HG02852 (cell line): ENCODE measurements around the gene SOD2.
"Not testable (repeated sequence)": the region's sequence is repeated elsewhere in the genome, so short reads cannot be mapped to it uniquely, and the experiment has no call there.

Experiments
- ATAC-seq: cut with Tn5 transposase; IDR thresholded peaks from one replicate; pipeline ENCODE4 v1.9.1; 2021; ENCODE audit warnings: mild to moderate bottlenecking, moderate library complexity; ENCODE audit not compliant: unreplicated experiment

SOD2 gene

DNA sequence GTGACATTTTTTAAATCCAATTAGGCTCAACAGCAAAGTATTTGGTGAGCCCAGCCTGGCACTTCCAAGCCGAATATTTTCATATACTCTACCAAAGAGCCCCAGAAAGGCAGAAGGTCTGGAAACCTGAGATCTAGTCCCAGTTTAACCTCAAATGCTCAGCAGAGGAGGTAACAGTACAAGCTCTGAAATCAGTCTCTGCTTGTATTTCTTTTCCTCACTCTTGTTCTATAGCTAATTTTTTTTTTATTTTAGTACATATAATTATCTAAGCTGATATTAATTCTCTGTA is 9.1 kb downstream of the SOD2 start:
- ATAC-seq: no peak

DNA sequence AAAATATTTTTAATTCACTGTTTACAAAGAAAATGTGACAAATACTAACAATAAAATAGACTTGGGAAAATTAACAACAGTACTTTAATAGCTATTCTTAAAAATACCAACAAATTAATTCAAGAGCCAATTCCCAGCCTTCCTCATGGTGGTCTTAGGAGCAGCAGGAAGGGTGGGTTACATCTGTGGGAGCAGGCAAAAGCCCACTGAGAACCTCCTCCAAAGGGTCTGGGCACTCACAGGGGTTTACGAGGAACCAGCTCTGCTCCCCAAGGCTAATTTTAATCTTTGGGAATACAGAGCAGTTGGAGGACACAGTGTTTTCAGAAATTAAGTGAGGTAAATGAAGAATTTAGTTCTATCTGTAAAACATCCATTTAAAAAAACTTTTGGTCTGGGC is 10.2 kb downstream of the SOD2 start:
- ATAC-seq: no peak

DNA sequence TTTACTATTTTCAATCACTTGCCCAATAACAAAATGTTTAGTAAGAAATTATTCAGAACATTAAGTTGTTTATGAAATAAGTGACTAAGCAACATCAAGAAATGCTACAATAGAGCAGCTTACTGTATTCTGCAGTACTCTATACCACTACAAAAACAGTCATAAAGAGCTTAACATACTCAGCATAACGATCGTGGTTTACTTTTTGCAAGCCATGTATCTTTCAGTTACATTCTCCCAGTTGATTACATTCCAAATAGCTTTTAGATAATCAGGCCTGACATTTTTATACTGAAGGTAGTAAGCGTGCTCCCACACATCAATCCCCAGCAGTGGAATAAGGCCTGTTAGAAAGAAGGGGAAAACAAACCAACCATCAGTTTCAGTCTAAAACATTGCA is 10.7 kb downstream of the SOD2 start:
- ATAC-seq: no peak

DNA sequence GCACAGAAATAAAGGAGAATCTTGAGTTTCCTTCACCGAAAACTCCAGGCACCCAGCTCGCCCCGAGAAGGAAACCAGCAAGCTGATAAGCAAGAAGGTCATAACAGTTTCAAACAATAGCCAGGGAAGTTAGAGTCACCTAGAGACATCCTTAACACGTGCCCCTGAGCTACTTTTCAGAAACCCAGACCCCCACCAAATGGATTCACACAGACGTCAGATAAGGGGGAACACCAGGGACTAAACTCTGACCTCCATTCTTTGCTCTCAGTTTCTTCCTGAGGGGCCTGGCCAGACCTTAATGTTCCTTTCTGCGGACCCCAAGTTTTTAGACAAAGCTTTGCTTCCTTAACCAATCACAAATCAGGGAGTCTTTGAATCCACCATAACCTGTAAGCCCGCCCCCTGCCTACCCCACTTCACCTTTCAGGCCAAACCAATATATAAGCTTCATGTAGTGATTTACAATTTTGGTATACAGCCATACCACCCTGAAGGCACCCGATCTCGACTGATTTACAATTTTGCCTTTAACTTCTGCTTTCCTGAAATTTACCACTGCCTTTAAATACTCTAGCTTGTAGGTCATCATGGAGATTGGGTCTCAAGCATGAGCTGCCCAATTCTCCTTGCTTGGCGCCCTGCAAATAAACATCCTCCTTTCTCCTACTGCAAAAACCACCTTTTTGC is 11.7 kb downstream of the SOD2 start:
- ATAC-seq: no peak

DNA sequence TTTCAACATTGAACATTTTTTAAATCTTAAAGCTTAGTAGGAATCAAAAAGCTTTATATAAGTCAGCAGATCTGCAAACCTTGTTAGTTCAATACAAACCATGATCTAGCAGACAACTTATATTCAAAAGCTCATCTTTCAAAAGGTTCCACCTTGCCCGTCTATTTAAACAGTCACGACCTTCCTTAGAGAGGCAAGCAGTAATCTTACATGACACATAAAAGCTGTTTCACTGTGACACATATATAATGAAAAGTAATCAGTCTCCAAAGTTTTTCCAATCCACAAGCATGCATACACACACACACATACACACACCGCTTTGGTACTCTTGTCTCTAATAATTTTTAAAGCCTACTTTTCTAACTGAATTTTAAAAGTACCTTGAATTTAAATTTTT is 12.9 kb downstream of the SOD2 start:
- ATAC-seq: no peak

DNA sequence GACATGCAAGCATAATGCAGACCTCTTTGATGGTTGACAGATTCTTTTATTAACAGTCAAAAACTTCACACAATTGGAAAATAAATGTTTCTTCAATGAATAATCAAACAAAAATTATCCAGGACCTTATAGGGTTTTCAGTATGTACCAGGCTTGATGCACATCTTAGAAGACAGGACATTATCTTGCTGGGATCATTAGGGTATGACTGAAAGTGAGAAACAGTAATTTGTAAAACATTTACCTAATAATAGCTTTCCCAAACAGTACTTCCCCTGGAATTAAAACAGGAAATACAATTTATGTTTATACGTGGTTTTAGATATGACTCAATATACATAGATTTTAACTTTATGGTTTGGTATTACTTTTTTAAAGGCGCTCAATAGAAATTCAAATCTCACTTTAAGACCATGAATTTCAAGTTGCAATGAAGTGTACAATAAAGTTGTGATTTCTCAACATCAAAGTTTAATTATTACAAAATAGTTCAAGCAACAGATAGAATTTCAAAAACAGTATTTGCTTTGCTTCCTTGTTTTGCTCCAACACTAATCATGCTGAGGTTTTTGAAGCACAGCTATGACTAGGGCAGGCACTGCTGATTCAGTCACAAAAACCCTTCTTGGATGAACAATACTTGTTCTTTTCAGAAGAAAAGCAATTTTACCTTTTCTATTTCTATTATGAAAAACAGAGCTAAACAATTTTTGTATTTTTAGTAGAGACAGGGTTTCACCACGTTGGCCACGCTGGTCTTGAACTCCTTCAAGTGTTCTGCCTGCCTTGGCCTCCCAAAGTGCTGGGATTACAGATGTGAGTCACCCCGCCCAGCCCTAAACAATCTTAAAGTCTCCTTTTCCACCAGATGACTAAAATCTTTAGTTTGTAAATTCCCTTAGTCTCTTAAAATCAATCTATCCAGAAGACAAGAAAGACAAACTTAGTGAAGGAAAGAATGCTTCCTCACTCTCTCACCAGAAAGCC is 13.7 kb downstream of the SOD2 start:
- ATAC-seq: peak; percentile 56

DNA sequence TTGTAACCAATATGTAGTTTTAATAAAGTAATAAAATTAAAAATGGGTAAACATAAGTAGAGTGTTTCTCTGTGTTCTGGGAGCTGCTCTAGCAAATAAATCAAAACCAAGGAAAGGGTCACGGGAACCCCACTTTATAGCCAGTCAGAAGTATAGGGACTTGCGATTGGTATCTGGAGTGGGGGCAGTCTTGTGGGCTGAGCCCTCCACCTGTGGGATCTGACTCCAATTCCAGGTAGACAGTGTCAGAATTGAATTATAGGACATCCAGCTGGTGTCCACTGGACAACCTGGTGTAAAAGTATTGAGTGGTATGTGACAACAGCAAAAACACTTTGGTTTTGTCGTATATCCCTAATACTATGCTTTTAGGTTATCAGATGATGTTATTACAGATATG is 14.5 kb downstream of the SOD2 start:
- no peak for ATAC-seq

DNA sequence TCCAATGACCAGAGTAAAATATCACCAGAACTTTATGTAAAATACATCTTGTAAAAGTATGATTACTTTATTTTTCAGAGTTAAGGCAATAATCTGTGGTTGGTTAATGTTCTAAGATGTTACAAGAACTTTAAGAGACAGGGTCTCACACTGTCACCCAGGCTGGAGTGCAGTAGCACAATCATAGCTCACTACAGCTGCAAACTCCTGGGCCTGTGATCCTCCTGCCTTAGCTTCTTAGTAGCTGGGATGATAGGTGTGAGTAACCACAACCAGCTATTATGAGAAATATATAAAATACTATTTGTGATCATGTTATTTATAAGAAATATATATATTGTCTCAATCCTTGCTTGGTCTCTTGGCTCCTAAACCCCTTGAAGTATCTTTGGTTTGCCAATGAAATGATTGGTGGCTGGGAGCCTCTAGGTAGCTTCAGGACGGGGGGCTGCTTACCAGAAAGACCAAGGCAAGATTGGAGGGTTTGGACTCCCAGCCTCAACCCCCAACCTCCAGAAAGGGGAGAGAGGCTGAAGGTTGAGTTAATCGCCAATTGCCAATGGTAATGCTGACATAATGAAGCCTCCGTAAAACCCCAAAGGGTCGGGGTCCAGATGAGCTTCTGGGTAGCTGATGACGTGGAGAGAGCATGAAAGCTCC is 15.4 kb downstream of the SOD2 start:
- ATAC-seq: no peak

DNA sequence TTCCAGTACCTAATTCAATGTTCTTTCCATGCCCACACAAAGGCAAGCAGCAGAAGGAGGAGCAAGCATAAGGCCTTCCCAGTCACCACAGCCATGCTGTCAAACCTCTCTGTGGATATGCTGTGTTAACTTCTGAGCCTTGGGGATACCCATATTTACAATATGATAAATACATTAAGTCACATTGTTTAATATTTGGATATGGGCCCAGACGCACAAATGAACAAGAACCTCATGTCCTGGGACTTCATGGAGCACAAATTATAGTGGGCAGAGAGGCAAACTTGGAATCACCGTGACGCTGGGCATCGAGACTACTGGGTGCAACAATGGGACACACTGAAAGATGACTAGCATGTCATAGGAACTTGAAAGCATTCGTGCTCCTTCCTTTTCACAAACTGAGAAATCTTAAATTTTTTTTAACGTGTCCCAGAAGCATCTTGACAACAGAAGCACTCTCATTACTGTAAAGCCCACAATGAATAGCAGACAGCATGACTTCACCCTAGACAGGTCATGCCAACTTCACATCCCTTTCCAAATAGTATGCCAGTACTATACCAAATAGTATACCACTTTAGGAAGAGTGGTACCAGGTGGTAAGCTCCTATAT is 16.0 kb downstream of the SOD2 start:
- no peak for ATAC-seq

DNA sequence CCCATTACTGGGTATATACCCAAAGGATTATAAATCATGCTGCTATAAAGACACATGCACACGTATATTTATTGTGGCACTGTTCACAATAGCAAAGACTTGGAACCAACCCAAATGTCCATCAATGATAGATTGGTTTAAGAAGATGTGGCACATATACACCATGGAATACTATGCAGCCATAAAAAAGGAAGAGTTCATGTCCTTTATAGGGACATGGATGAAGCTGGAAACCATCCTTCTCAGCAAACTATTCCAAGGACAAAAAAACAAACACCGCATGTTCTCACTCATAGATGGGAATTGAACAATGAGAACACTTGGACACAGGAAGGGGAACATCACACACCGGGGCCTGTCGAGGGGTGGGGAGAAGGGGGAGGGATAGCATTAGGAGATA is 16.8 kb downstream of the SOD2 start:
- ATAC-seq: not testable (repeated sequence)

DNA sequence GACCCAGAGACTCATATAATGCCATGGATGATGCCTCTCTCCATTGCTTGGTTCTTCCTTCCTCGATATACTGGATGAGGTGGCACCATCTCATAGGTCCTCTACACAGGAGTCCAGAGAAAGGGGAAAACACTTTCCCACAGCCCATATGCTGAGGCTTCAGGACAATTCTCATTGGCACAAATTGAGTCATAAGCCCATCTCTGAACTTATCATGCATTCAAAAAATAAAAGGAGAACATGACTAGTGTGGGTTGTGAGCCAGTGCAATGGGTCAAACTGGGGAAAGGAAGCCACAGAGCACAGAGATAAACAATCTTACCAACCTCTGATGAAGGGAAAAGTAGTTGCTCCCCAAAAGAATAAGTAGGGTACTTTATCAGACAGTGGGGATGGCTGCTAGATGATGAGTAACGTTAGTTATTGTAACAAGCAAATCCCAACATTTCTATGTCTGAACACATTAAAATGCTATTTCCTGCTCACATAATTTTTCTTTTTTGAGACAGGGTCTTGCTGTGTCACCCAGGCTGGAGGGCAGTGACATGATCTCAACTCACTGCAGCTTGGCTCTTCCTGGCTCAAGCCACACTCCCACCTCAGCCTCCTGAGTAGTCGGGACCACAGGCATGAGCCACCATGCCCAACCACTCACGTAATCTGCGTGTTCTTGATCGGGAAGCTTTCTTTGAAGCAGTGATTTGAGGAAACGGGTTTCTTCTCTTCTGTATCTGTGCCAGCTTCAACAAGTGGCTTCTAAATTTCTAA is 27.0 kb downstream of the SOD2 start:
- ATAC-seq: no peak

DNA sequence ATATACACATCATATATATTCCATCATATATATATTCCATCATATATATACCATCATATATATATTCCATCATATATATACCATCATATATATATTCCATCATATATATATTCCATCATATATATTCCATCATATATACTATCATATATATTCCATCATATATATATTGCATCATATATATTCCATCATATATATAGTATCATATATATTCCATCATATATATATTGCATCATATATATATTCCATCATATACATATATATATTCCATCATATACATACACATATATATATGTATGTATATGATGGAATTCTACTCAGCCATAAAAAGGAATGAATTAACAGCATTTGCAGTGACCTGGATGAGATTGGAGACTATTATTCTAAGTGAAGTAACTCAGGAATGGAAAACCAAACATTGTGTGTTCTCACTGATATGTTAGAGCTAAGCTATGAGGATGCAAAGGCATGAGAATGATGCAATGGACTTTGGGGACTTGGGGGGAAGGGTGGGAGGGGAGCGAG is 29.6 kb downstream of the SOD2 start:
- not testable (repeated sequence) for ATAC-seq

DNA sequence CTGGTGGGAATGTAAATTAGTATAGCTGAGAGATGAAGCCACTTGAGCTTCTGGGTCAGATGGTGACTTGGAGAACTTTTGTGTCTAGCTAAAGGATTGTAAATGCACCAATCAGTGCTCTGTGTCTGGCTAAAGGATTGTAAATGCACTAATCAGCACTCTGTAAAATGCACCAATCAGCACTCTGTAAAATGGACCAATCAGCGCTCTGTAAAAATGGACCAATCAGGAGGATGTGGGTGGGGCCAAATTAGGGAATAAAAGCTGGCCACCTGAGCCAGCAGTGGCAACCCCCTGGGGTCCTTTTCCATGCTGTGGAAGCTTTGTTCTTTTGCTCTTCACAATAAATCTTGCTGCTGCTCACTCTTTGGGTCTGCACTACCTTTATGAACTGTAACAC is 31.1 kb downstream of the SOD2 start:
- ATAC-seq: not testable (repeated sequence)

DNA sequence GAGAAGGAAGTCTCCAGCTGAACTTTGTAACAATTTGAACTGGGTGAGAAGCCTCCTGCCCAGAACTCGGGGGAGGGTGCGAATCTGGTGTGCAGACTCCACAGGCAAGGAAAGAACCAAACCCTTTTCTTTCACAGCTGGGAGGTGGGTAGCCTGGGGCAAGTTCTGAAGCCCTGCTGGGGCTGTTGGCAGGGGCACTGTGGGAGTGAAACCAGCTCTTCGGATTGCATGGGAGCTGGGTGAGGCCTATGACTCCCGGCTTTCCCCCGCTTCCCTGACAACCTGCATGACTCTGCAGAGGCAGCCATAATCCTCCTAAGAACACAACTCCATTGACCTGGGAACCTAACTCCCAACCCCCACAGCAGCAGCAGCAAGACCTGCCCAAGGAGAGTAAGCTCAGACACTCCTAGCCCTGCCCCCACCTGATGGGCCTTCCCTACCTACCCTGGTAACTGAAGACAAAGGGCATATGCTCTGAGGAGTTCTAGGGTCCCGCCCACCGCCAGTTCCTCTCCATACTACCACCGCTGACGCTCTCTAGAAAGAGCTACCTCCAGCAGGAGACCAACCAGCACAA is 37.5 kb downstream of the SOD2 start:
- no peak for ATAC-seq

DNA sequence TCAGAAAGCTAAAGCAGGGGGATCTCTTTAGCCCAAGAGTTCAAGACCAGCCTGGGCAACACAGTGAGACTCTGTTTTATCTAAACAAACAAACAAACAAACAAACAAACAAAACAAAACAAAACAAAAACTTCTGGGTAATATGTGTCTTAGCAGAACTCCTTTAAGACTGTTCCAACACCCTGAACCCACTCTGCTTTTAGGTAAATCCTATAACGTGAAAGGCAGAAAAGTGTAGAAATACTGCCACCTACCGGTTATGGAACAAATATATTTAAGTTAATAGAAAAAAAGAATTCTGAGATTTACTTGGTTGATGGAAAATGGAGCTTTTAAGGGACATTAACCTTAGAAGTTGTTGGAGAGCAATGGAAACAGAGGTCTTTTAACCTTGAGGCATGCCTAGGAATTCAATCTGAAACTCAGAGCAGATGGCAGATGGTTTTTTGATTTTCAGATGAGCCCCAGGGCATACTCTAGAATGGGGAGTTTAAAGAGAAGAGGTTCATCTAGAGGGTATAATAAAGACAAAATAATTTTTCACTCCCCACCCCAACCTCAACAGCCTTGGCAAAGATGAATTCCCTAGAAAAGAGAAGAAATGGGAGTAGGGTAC is 38.5 kb downstream of the SOD2 start:
- ATAC-seq: no peak

DNA sequence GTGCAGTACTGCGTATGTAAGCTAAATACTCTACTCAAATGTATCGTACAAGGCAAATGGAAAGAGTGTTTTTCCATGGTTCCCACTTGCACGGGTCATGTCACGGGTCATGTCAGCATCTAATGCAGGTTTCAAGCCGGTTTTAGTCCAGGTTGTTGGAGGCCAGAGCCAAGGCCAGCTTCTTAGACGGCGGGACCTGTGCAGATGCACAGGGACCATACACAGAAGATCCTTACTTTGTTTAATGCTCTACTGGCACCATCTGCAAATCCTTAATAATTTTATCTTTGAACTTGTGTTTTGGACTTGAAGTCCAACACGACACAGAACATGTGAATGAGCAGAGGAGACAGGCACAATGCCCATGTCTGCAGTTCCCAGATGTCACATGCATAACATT is 42.7 kb downstream of the SOD2 start:
- no peak for ATAC-seq

DNA sequence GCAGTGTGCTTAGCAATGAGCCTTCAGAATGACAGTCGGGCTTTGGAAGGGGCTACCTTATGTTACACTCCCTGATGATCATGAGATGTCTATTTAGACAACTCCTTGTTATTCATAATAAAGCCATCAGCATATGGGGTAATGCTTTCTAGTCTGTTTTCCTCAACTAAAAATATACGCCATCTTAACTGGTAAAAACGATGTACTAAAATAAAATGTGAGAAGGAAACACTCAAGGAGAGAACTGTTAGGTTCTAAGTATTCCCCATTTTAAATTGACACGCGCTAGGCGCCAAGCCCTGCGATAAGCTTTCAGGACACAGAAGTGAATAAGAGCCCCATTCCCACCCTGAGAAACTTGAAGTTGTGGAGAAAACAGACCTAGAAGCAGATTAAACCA is 43.6 kb downstream of the SOD2 start:
- no peak for ATAC-seq

DNA sequence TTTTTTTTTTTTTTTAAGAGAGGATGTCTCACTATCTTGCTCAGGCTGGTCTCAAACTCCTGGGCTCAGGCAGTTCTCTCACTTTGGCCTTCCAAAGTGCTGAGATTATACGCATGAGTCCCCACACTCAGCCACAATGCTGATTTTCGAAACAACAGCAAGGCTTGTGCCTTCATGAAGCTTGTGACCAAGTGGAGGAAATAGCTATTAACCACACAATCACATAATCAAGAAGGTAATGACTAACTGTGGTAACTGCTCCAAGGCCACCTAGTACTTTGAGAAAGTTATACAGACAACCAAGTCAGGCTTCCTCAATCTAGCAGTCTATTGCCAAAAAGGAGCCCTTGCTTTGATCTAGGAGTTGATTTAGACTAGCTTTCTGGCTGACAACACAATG is 46.3 kb downstream of the SOD2 start:
- peak; percentile 83 for ATAC-seq

DNA sequence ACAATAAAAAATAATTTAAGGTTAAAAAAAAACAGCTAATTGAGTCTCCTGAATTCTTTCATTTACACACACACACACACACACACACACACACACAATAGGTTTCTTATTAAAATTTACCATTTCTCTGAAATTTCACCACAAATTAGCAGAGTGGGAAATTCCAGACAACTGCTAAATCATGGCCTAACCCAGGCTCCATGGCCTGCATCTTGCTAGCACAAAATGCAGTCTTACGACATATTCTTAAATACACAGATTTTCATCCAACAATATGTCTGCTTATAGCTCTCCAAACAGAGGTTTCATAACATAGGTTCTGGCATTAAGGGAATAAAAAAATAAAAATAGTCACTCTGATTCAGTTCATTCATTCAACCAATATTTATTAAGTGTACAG is 46.9 kb downstream of the SOD2 start:
- no peak for ATAC-seq

DNA sequence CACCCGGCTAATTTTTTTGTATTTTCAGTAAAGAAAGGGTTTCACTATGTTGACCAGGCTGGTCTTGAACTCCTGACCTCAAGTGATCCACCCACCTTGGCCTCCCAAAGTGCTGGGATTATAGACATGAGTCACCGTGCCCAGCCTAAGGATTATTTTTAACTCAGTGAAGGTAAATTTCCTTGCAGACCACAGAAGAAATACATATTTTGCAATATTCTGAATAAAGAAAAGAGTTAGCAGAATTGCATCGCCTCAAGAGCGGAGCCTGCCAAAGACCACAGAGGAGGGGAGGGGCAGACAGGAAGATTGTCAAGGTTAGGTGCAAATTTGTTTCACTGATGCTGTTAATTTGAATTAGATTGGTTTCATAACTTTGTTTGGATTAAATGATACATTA is 47.4 kb downstream of the SOD2 start:
- ATAC-seq: no peak
